K562 (cell line): Measurements from ENCODE around the gene PCK2. TPM values are rescaled to one million over a fixed set of nuclear protein-coding genes. Genes with fewer than 3 reads are reported as not detected.
A peak's percentile ranks its signal among the peaks of the same experiment; 100 is the strongest.

Experiments used
- ATAC-seq: fragments of 200-7000 bp; cut with Tn5 transposase; 3 replicates; pipeline ENCODE4 v1.9.1; 2020; ENCODE audit warnings: moderate library complexity
- BruUV-seq: library from RNA; stranded (reverse); fragments of 400-500 nt; replicated peaks from 2 replicates; lab custom pipeline; 2021; lab: Mats Ljungman, UMichigan
- CTCF ChIA-PET: fragments of 300-600 bp; formaldehyde crosslinking; extraction: SDS; loops from one replicate; lab custom pipeline; 2021; ENCODE audit warnings: low intra/inter-chr PET ratio; lab: Yijun Ruan, JAX
- POLR2A ChIA-PET: fragments of 300-600, 350-650 bp; sonication (Branson Sonifier 250); formaldehyde crosslinking; extraction: SDS; loops from one replicate; lab custom pipeline; 2021; ENCODE audit warnings: antibody characterized with exemption, inconsistent platforms; lab: Yijun Ruan, JAX
- DNase-seq, 4 experiments: peaks; one replicate each; pipeline versions ENCODE4 v3.0.0 to v3.0.0-alpha.2; 2011 to 2018; ENCODE audit warnings: low spot score in 3 of 4, mixed read lengths in 3 of 4; ENCODE audit errors: extremely low read depth in 1 of 4
- FAIRE-seq: peaks from 2 replicates; lab custom pipeline; 2011; peaks lifted over from hg19 to GRCh38; lab: Jason Lieb, UNC
- H2AFZ ChIP-seq: 2 replicates; pipeline ENCODE4 v1.6.0; 2011; ENCODE audit warnings: low read depth, low read length, control low read depth, inconsistent platforms
- H3K27ac ChIP-seq: fragments of 200-600 bp; 3 replicates; pipeline ENCODE4 v1.8.0; 2011; ENCODE audit warnings: low read depth, mild to moderate bottlenecking, control low read depth, inconsistent platforms, low read length, moderate library complexity, mixed read lengths; ENCODE audit errors: extremely low read depth
- H3K27me3 ChIP-seq, 2 experiments: fragments of 300-600 bp in 1 of 2; 2 replicates in 1 of 2; 3 replicates in 1 of 2; pipeline versions ENCODE4 v1.6.0 to v1.8.0; 2011; ENCODE audit warnings: inconsistent platforms in 2 of 2, low read length in 2 of 2, mild to moderate bottlenecking in 1 of 2, mixed read lengths in 1 of 2, moderate library complexity in 1 of 2; ENCODE audit not compliant: control insufficient read depth in 2 of 2, insufficient read depth in 2 of 2
- H3K36me3 ChIP-seq: fragments of 300-600 bp; 3 replicates; pipeline ENCODE4 v1.8.0; 2011; ENCODE audit warnings: mild to moderate bottlenecking, low read length, inconsistent platforms; ENCODE audit not compliant: control insufficient read depth, insufficient read depth
- H3K4me1 ChIP-seq, 2 experiments: fragments of 200-600 bp in 1 of 2; replicated peaks in 1 of 2; 2 replicates in 1 of 2; 3 replicates in 1 of 2; pipeline versions ENCODE4 v1.5.1 to v1.8.0; 2011; ENCODE audit warnings: inconsistent platforms in 2 of 2, low read length in 2 of 2, mild to moderate bottlenecking in 1 of 2, mixed read lengths in 1 of 2, moderate library complexity in 1 of 2; ENCODE audit not compliant: control insufficient read depth in 2 of 2, insufficient read depth in 2 of 2
- H3K4me2 ChIP-seq: 2 replicates; pipeline ENCODE4 v1.6.1; 2011; ENCODE audit warnings: low read length, control low read depth, inconsistent platforms, mixed read lengths; ENCODE audit not compliant: insufficient read depth
- H3K4me3 ChIP-seq: fragments of 200-600 bp; sonication (generic), shearing (Covaris generic); 2 replicates; pipeline ENCODE4 v1.5.1; 2016; ENCODE audit warnings: control low read depth, inconsistent platforms
- H3K79me2 ChIP-seq: fragments of 200-600 bp; 3 replicates; pipeline ENCODE4 v1.8.0; 2011; ENCODE audit warnings: low read length, inconsistent platforms; ENCODE audit not compliant: control insufficient read depth, insufficient read depth
- H3K9ac ChIP-seq, 2 experiments: 2 replicates each; pipeline versions ENCODE4 v1.6.0 to v1.6.1; 2011; ENCODE audit warnings: low read depth in 2 of 2, low read length in 2 of 2, control low read depth in 1 of 2, inconsistent platforms in 1 of 2, mild to moderate bottlenecking in 1 of 2, mixed read lengths in 1 of 2; ENCODE audit not compliant: insufficient read depth in 1 of 2
- H3K9me1 ChIP-seq: one replicate; pipeline ENCODE4 v1.6.0; 2011; ENCODE audit warnings: inconsistent platforms, mild to moderate bottlenecking, low read length, moderate library complexity; ENCODE audit not compliant: control insufficient read depth, insufficient read depth
- H3K9me3 ChIP-seq: replicated peaks from 2 replicates; pipeline ENCODE4 v1.5.1; 2011; ENCODE audit warnings: low read depth, low read length, inconsistent platforms; ENCODE audit not compliant: control insufficient read depth, insufficient read depth
- H4K20me1 ChIP-seq: replicated peaks from 2 replicates; pipeline ENCODE4 v1.6.1; 2011; ENCODE audit warnings: low read length, inconsistent platforms, mixed read lengths; ENCODE audit not compliant: control insufficient read depth, insufficient read depth
- AFF4 ChIP-seq: sonication (generic); formaldehyde crosslinking; IDR thresholded peaks from 2 replicates; pipeline ENCODE4 v1.8.0; 2023; ENCODE audit warnings: mild to moderate bottlenecking, missing genetic modification reagents
- CC2D1A ChIP-seq: fragments of 450-650 bp; IDR thresholded peaks from 2 replicates; pipeline ENCODE4 v1.6.1; 2017; ENCODE audit warnings: mild to moderate bottlenecking
- GABPB1 ChIP-seq: sonication (generic); formaldehyde crosslinking; IDR thresholded peaks from 2 replicates; pipeline ENCODE4 v1.8.0; 2022; ENCODE audit warnings: mild to moderate bottlenecking, missing genetic modification reagents
- NR3C1 ChIP-seq: sonication (generic); formaldehyde crosslinking; IDR thresholded peaks from 2 replicates; pipeline ENCODE4 v1.8.1; 2022; ENCODE audit warnings: missing genetic modification reagents
- RBFOX2 ChIP-seq: fragments of 200-400 bp; formaldehyde crosslinking; IDR thresholded peaks from 2 replicates; pipeline ENCODE4 v1.6.1; 2017; ENCODE audit warnings: low read depth, mild to moderate bottlenecking, low read length, moderate library complexity
- SRSF3 ChIP-seq: fragments of 200-400 bp; formaldehyde crosslinking; IDR thresholded peaks from 2 replicates; pipeline ENCODE4 v1.6.1; 2016; ENCODE audit warnings: mild to moderate bottlenecking, low read length, moderate library complexity; ENCODE audit not compliant: insufficient read depth
- USF2 ChIP-seq: sonication (generic); formaldehyde crosslinking; IDR thresholded peaks from 2 replicates; pipeline ENCODE4 v1.5.0; 2020; ENCODE audit warnings: missing genetic modification reagents
- ZNF431 ChIP-seq: sonication (generic); formaldehyde crosslinking; IDR thresholded peaks from 2 replicates; pipeline ENCODE4 v1.8.0; 2022; ENCODE audit warnings: mild to moderate bottlenecking, missing genetic modification reagents
- ZNF583 ChIP-seq: fragments of 250-450 bp; sonication (Bioruptor Pico); IDR thresholded peaks from 2 replicates; pipeline ENCODE4 v1.4.0; 2020
- WGBS: fragments of 100-300 bp; shearing (Covaris generic); methylation state at CpG from one replicate; pipeline ENCODE4 v1.1.6; 2016; ENCODE audit warnings: low coverage, mixed read lengths; ENCODE audit not compliant: insufficient coverage; ENCODE audit errors: missing lambda C conversion rate; 5-methylcytosine and 5-hydroxymethylcytosine counted together
- in situ Hi-C: fragments of 300-500 bp; cut with MboI; formaldehyde crosslinking; loops from 4 replicates; pipeline ENCODE4 v1.15.0; 2018; ENCODE audit warnings: inconsistent platforms, mixed read lengths
- intact Hi-C: fragments of 100-400 bp; cut with micrococcal nuclease; formaldehyde crosslinking; loops from 2 replicates; pipeline ENCODE4 v1.14.2; 2022
- polyA plus RNA-seq, 8 experiments: library from polyadenylated mRNA; depleted of rRNA in 4 of 8; stranded (reverse) in 5 of 8; unstranded in 3 of 8; fragments of >200 nt; fragmentation: Nextera tagmentation in 2 of 8; fragmentation: Illumina TruSeq in 1 of 8; extraction: Ambion mirVana in 2 of 8; extraction: Trizol in 1 of 8; gene quantifications; 2 replicates each; pipeline versions ENCODE4 v1.2.1 to v1.2.3, GENCODE V29; 2011 to 2014; ENCODE audit warnings: inconsistent platforms in 1 of 8, missing spikeins in 1 of 8
- total RNA-seq, 7 experiments: library from RNA; depleted of rRNA in 6 of 7; stranded (reverse); fragments of >200 nt in 6 of 7; fragmentation: Illumina TruSeq in 2 of 7; extraction: Trizol in 2 of 7; gene quantifications; 2 replicates each; pipeline versions ENCODE4 v1.2.1 to v1.2.3, GENCODE V29; 2011 to 2021; ENCODE audit warnings: low replicate concordance in 1 of 7

The PCK2 gene
- total and polyA plus RNA-seq, 9 of the 15 experiments (the other 6 are each of a cell fraction or from before 2014, with no cell fraction given): 3.3 to 60.9 (median 30.4) TPM

- in situ Hi-C loops (no loop called here), intact Hi-C loops (no loop called here)
- ATAC-seq (peak; percentile 72), DNase-seq (no peak), FAIRE-seq (peak; percentile 67)
- Histone ChIP-seq H4K20me1 (no peaks in the 10 kb centered on the region), H2AFZ (no peak overlapping the region), H3K27ac (no peak overlapping the region; the same call in 2 of the 3 replicates), H3K9me3 (no peaks in the 10 kb centered on the region), H3K4me3 (no peak overlapping the region), H3K4me2 (no peak overlapping the region; the same call in 1 of the 2 replicates), H3K9me1 (no peaks in the 10 kb centered on the region), H3K27me3 (no peaks in the 10 kb centered on the region), H3K4me1 (peaks cover 6 to 12% of the 10 kb centered on the region in 2 experiments; a peak in 4 of 5 replicates), H3K36me3 (peaks cover 38% of the 10 kb centered on the region; the same call in 2 of the 3 replicates), H3K79me2 (no peaks in the 10 kb centered on the region), H3K9ac (peak overlapping the region in 1 of 2 experiments; percentile 76; a peak in 3 of 4 replicates)
- TF ChIP-seq RBFOX2 (no peak), ZNF431 (CRISPR knock-in tag) (no peak), ZNF583 (CRISPR knock-in tag) (no peak)
- no TSS peak for BruUV-seq
- ChIA-PET CTCF (no interaction called here), POLR2A (interaction anchor here (0.6 to 4.2 kb wide), 4 partner anchors 8 to 950 kb away, joined by 3 to 38 read pairs (median 3); partner anchors contain the start of genes DCAF11, EMC9 and NRL)
- WGBS: 60% methylated on average over 9 of the region's 9 CpGs
Observed at GRCh38 chr14:24123424-24124417, 29.6 kb downstream of the PCK2 start.

GRCh38 chr14:24126939-24127338 lies 32.8 kb downstream of the PCK2 start:
- H3K4me3 ChIP-seq: no peak overlapping the region
- FAIRE-seq (no peak), DNase-seq (no peak), ATAC-seq (no peak)
- H3K9me1 ChIP-seq: no peaks in the 10 kb centered on the region
- H3K9me3 ChIP-seq: no peaks in the 10 kb centered on the region
- CTCF ChIA-PET: no interaction called here
- H3K9ac ChIP-seq: no peak overlapping the region
- H3K79me2 ChIP-seq: no peaks in the 10 kb centered on the region
- no peak overlapping the region for H3K4me2 ChIP-seq
- POLR2A ChIA-PET: interaction anchor here (0.6 to 4.2 kb wide), 2 partner anchors 11 to 14 kb away, joined by 3 to 38 read pairs; partner anchors contain the start of genes DCAF11, EMC9 and NRL
- no peak overlapping the region for H2AFZ ChIP-seq
- in situ Hi-C loops: no loop called here
- peaks cover 12% of the 10 kb centered on the region; the same call in 2 of the 3 replicates for H3K36me3 ChIP-seq
- no TSS peak for BruUV-seq
- no peaks in the 10 kb centered on the region for H3K27me3 ChIP-seq
- H3K27ac ChIP-seq: no peak overlapping the region
- H3K4me1 ChIP-seq: peaks cover 6 to 17% of the 10 kb centered on the region in 2 experiments; a peak in 4 of 5 replicates
- no peaks in the 10 kb centered on the region for H4K20me1 ChIP-seq
- intact Hi-C loops: no loop called here
- TF ChIP-seq CC2D1A (no peak), AFF4 (no peak), NR3C1 (CRISPR knock-in tag) (no peak), SRSF3 (no peak), GABPB1 (CRISPR knock-in tag) (no peak), USF2 (CRISPR knock-in tag) (no peak)
